ENCODE data around the gene HAS3.

DNA sequence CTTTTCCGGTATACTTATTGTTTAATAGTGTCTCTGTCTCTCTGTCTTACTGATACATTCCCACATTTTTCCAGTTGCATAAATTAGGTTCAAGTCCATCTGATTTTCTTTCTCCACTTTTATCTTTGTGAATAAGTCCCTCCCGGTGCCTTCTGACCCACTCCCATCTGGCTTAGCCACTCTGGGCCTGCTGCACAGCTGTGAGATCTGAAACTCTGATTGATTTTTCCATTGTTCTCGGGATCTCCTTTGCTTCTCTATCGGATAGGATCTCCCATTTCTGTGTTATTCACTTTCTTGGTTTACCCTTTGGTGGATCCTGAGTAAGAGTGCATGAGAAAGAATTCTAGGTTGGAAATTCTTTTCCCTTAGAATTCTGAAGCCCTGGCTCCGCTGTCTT is 35.6 kb downstream of the HAS3 start:
- TF ChIP-seq, protein P1, sequence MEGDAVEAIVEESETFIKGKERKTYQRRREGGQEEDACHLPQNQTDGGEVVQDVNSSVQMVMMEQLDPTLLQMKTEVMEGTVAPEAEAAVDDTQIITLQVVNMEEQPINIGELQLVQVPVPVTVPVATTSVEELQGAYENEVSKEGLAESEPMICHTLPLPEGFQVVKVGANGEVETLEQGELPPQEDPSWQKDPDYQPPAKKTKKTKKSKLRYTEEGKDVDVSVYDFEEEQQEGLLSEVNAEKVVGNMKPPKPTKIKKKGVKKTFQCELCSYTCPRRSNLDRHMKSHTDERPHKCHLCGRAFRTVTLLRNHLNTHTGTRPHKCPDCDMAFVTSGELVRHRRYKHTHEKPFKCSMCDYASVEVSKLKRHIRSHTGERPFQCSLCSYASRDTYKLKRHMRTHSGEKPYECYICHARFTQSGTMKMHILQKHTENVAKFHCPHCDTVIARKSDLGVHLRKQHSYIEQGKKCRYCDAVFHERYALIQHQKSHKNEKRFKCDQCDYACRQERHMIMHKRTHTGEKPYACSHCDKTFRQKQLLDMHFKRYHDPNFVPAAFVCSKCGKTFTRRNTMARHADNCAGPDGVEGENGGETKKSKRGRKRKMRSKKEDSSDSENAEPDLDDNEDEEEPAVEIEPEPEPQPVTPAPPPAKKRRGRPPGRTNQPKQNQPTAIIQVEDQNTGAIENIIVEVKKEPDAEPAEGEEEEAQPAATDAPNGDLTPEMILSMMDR (tag by site-specific recombination; IDR thresholded peaks at IDR 0.05): no peak
- TF ChIP-seq BCL11A (tag by site-specific recombination; IDR thresholded peaks at IDR 0.05; ENCODE audit: low read depth): no peak
- TF ChIP-seq ZBTB8A (tag by site-specific recombination; IDR thresholded peaks at IDR 0.05): no peak
- no peak for TF ChIP-seq HOXA7 (CRISPR knock-in tag; IDR thresholded peaks at IDR 0.05; ENCODE audit: borderline replicate concordance)
- TF ChIP-seq TRIM28 (IDR thresholded peaks at IDR 0.05; ENCODE audit: borderline replicate concordance, low read length): no peak
- no peak for TF ChIP-seq ZNF629 (tag by site-specific recombination; IDR thresholded peaks at IDR 0.05)
- no peak for TF ChIP-seq ZNF416 (tag by site-specific recombination; IDR thresholded peaks at IDR 0.05)
